ENCODE data around the gene MBP.

The MBP gene

GRCh38 chr18:77012120-77012519 lies 120.5 kb downstream of the MBP start:
- H3K4me3 ChIP-seq (ENCODE audit: low read depth, low read length) = no peak overlapping the region
- DNase-seq (ENCODE audit: low read depth) = no peak
- TF ChIP-seq MYC (IDR thresholded peaks at IDR 0.05; ENCODE audit: low read depth, low read length) = no peak
- no peak for TF ChIP-seq POLR2A (IDR thresholded peaks at IDR 0.05; ENCODE audit: extremely low read depth, insufficient read length)
- TF ChIP-seq CTCF (IDR thresholded peaks at IDR 0.05; ENCODE audit: low read depth, low read length) = no peak
- no peak for TF ChIP-seq MAX (IDR thresholded peaks at IDR 0.05; ENCODE audit: low read depth, low read length)

GRCh38 chr18:77009675-77010074 lies 122.9 kb downstream of the MBP start:
- no peak for TF ChIP-seq POLR2A (IDR thresholded peaks at IDR 0.05; ENCODE audit: extremely low read depth, insufficient read length)
- DNase-seq (ENCODE audit: low read depth) = no peak
- H3K4me3 ChIP-seq (ENCODE audit: low read depth, low read length) = no peak overlapping the region

GRCh38 chr18:77008576-77009315 lies 123.8 kb downstream of the MBP start:
- TF ChIP-seq MAX (IDR thresholded peaks at IDR 0.05; ENCODE audit: low read depth, low read length) (no peak), CTCF (IDR thresholded peaks at IDR 0.05; ENCODE audit: low read depth, low read length) (no peak)
- no peak for DNase-seq (ENCODE audit: low read depth)
- no peak overlapping the region for H3K4me3 ChIP-seq (ENCODE audit: low read depth, low read length)

- no peak for TF ChIP-seq POLR2A (IDR thresholded peaks at IDR 0.05; ENCODE audit: extremely low read depth, insufficient read length)
- no peak for TF ChIP-seq CTCF (IDR thresholded peaks at IDR 0.05; ENCODE audit: low read depth, low read length)
- no peak for TF ChIP-seq MAX (IDR thresholded peaks at IDR 0.05; ENCODE audit: low read depth, low read length)
- DNase-seq (ENCODE audit: low read depth) = no peak
- H3K4me3 ChIP-seq (ENCODE audit: low read depth, low read length) = no peak overlapping the region
These were observed 124.6 kb downstream of the MBP start for GRCh38 chr18:77008006-77008405.

GRCh38 chr18:77007251-77007650 lies 125.3 kb downstream of the MBP start:
- H3K4me3 ChIP-seq (ENCODE audit: low read depth, low read length) = no peak overlapping the region
- TF ChIP-seq CTCF (IDR thresholded peaks at IDR 0.05; ENCODE audit: low read depth, low read length) (no peak), POLR2A (IDR thresholded peaks at IDR 0.05; ENCODE audit: extremely low read depth, insufficient read length) (no peak), MAX (IDR thresholded peaks at IDR 0.05; ENCODE audit: low read depth, low read length) (no peak), MYC (IDR thresholded peaks at IDR 0.05; ENCODE audit: low read depth, low read length) (no peak)
- DNase-seq (ENCODE audit: low read depth) = no peak

- no peak overlapping the region for H3K4me3 ChIP-seq (ENCODE audit: low read depth, low read length)
- peak; percentile 48 for DNase-seq (ENCODE audit: low read depth)
- TF ChIP-seq MYC (IDR thresholded peaks at IDR 0.05; ENCODE audit: low read depth, low read length) (no peak), POLR2A (IDR thresholded peaks at IDR 0.05; ENCODE audit: extremely low read depth, insufficient read length) (no peak), MAX (IDR thresholded peaks at IDR 0.05; ENCODE audit: low read depth, low read length) (no peak), CTCF (IDR thresholded peaks at IDR 0.05; ENCODE audit: low read depth, low read length) (no peak)
These were observed 126.0 kb downstream of the MBP start for GRCh38 chr18:77006305-77007175.
